ENCODE results near the gene MAN2A1.
"Not testable (repeated sequence)": the region's sequence is repeated elsewhere in the genome, so short reads cannot be mapped to it uniquely, and the experiment has no call there.

The MAN2A1 gene

GRCh38 chr5:109832207-109833188 lies 142.8 kb downstream of the MAN2A1 start:
- DNase-seq = not testable (repeated sequence)

- DNase-seq = no peak
Observed at GRCh38 chr5:109833946-109834345, 144.2 kb downstream of the MAN2A1 start.

- DNase-seq = no peak
Observed at GRCh38 chr5:109836280-109836679, 146.6 kb downstream of the MAN2A1 start.

- no peak for DNase-seq
Observed at GRCh38 chr5:109837231-109837861, 147.6 kb downstream of the MAN2A1 start.

- DNase-seq = no peak
Observed at GRCh38 chr5:109838157-109838556, 148.4 kb downstream of the MAN2A1 start.

GRCh38 chr5:109844148-109844547 lies 154.4 kb downstream of the MAN2A1 start:
- DNase-seq = no peak

- DNase-seq = no peak
Observed at GRCh38 chr5:109844695-109845094, 155.0 kb downstream of the MAN2A1 start.

GRCh38 chr5:109848130-109848529 lies 158.4 kb downstream of the MAN2A1 start:
- no peak for DNase-seq

- no peak for DNase-seq
Observed at GRCh38 chr5:109849478-109850088, 159.9 kb downstream of the MAN2A1 start.

- no peak for DNase-seq
Observed at GRCh38 chr5:109852371-109853155, 162.8 kb downstream of the MAN2A1 start.

GRCh38 chr5:109853377-109853776 lies 163.7 kb downstream of the MAN2A1 start:
- DNase-seq = no peak

- DNase-seq = no peak
Observed at GRCh38 chr5:109855056-109855455, 165.3 kb downstream of the MAN2A1 start.

- no peak for DNase-seq
Observed at GRCh38 chr5:109857405-109858031, 167.8 kb downstream of the MAN2A1 start.

- no peak for DNase-seq
Observed at GRCh38 chr5:109859537-109859936, 169.8 kb downstream of the MAN2A1 start.

- DNase-seq = no peak
Observed at GRCh38 chr5:109862301-109862700, 172.6 kb downstream of the MAN2A1 start.

GRCh38 chr5:109863752-109864151 lies 174.0 kb downstream of the MAN2A1 start:
- no peak for DNase-seq

GRCh38 chr5:109865637-109866036 lies 175.9 kb downstream of the MAN2A1 start:
- DNase-seq = no peak

GRCh38 chr5:109866051-109866450 lies 176.3 kb downstream of the MAN2A1 start:
- no peak for DNase-seq

- DNase-seq = no peak
Observed at GRCh38 chr5:109868737-109869136, 179.0 kb downstream of the MAN2A1 start.

- no peak for DNase-seq
Observed at GRCh38 chr5:109873687-109874086, 184.0 kb downstream of the MAN2A1 start.

- DNase-seq = no peak
Observed at GRCh38 chr5:109874108-109874507, 184.4 kb downstream of the MAN2A1 start.

- no peak for DNase-seq
Observed at GRCh38 chr5:109876030-109876725, 186.5 kb downstream of the MAN2A1 start.
